HepG2 (cell line): Measurements from ENCODE around the gene KCNK5. TPM values are rescaled to one million over a fixed set of nuclear protein-coding genes. Genes with fewer than 3 reads are reported as not detected.

Source experiments
- IRF2 ChIP-seq: IDR thresholded peaks from 2 replicates; pipeline ENCODE4 v1.6.1; 2018; ENCODE audit warnings: missing genetic modification reagents, missing compliant biosample characterization
- NFKB2 ChIP-seq: sonication (generic); formaldehyde crosslinking; IDR thresholded peaks from 2 replicates; pipeline ENCODE4 v1.4.0; 2020; ENCODE audit warnings: missing genetic modification reagents, borderline replicate concordance
- PITX1 ChIP-seq: sonication (generic); formaldehyde crosslinking; IDR thresholded peaks from 2 replicates; pipeline ENCODE4 v1.5.1; 2020; ENCODE audit warnings: mild to moderate bottlenecking, missing genetic modification reagents
- PRMT3 ChIP-seq: sonication (generic); formaldehyde crosslinking; IDR thresholded peaks from 2 replicates; pipeline ENCODE4 v1.8.1; 2022; ENCODE audit warnings: low read depth, mild to moderate bottlenecking, moderate library complexity, missing genetic modification reagents, borderline replicate concordance
- SMC3 ChIP-seq: IDR thresholded peaks from 2 replicates; pipeline ENCODE4 v1.6.1; 2011; ENCODE audit warnings: low read length, improper control_type of control experiment
- SOX5 ChIP-seq: IDR thresholded peaks from 2 replicates; pipeline ENCODE4 v1.6.1; 2016; ENCODE audit warnings: borderline replicate concordance
- ZFP82 ChIP-seq: sonication (generic); formaldehyde crosslinking; IDR thresholded peaks from 2 replicates; pipeline ENCODE4 v1.5.1; 2020; ENCODE audit warnings: mild to moderate bottlenecking, missing genetic modification reagents, borderline replicate concordance
- ZNF121 ChIP-seq: sonication (generic); formaldehyde crosslinking; IDR thresholded peaks from 2 replicates; pipeline ENCODE4 v1.5.0; 2020; ENCODE audit warnings: mild to moderate bottlenecking, missing genetic modification reagents
- ZNF329 ChIP-seq: sonication (generic); formaldehyde crosslinking; IDR thresholded peaks from 2 replicates; pipeline ENCODE4 v1.9.0; 2021; ENCODE audit warnings: low read depth, mild to moderate bottlenecking, missing genetic modification reagents
- ZNF367 ChIP-seq: sonication (generic); formaldehyde crosslinking; IDR thresholded peaks from 2 replicates; pipeline ENCODE4 v1.4.0; 2020; ENCODE audit warnings: missing genetic modification reagents, borderline replicate concordance
- ZNF883 ChIP-seq: sonication (generic); formaldehyde crosslinking; IDR thresholded peaks from 2 replicates; pipeline ENCODE4 v1.5.1; 2020; ENCODE audit warnings: mild to moderate bottlenecking, missing genetic modification reagents; ENCODE audit errors: not compliant biosample characterization
- polyA plus RNA-seq, 8 experiments: library from polyadenylated mRNA; depleted of rRNA in 3 of 8; stranded (reverse) in 7 of 8; unstranded in 1 of 8; fragments of >200 nt; fragmentation: Illumina TruSeq in 4 of 8; extraction: Trizol in 4 of 8; gene quantifications; 2 replicates each; pipeline versions ENCODE4 v1.2.1 to v1.2.3, GENCODE V29; 2011 to 2016; ENCODE audit warnings: low read depth in 4 of 8, missing spikeins in 1 of 8, mixed read lengths in 1 of 8; ENCODE audit not compliant: insufficient read depth in 1 of 8
- total RNA-seq, 5 experiments: library from RNA; depleted of rRNA; stranded (reverse); fragments of >200 nt; fragmentation: Illumina TruSeq; extraction: Trizol; gene quantifications; 2 replicates each; pipeline ENCODE4 v1.2.3, GENCODE V29; 2016; ENCODE audit warnings: low read depth in 1 of 5
- TF ChIP-seq, protein P1 (sequence below): sonication (generic); formaldehyde crosslinking; IDR thresholded peaks from 2 replicates; pipeline ENCODE4 v1.4.0; 2020; ENCODE audit warnings: missing genetic modification reagents, low read depth, mild to moderate bottlenecking, borderline replicate concordance
- TF ChIP-seq, protein P2 (sequence below): IDR thresholded peaks from 2 replicates; pipeline ENCODE4 v1.6.1; 2012; ENCODE audit warnings: inconsistent platforms
- TF ChIP-seq, protein P3 (sequence below): sonication (generic); formaldehyde crosslinking; IDR thresholded peaks from 2 replicates; pipeline ENCODE4 v1.4.0; 2020; ENCODE audit warnings: missing genetic modification reagents
- TF ChIP-seq, protein P4 (sequence below): sonication (generic); formaldehyde crosslinking; IDR thresholded peaks from 2 replicates; pipeline ENCODE4 v1.4.0; 2020; ENCODE audit warnings: mild to moderate bottlenecking, missing genetic modification reagents
- TF ChIP-seq, protein P5 (sequence below): IDR thresholded peaks from 2 replicates; pipeline ENCODE4 v1.6.1; 2016; ENCODE audit warnings: low read depth, borderline replicate concordance
- TF ChIP-seq, protein P6 (sequence below), 2 experiments: sonication (generic) in 1 of 2; formaldehyde crosslinking in 1 of 2; IDR thresholded peaks; 2 replicates each; pipeline versions ENCODE4 v1.5.1 to v1.6.1; 2011 to 2020; ENCODE audit warnings: borderline replicate concordance in 1 of 2, low read depth in 1 of 2, low read length in 1 of 2, mild to moderate bottlenecking in 1 of 2, missing genetic modification reagents in 1 of 2, moderate library complexity in 1 of 2

The KCNK5 gene
- total and polyA plus RNA-seq, 2 of the 13 experiments (the other 11 are each of a cell fraction or from before 2014, with no cell fraction given) = 0.04 TPM; not detected in 1

DNA sequence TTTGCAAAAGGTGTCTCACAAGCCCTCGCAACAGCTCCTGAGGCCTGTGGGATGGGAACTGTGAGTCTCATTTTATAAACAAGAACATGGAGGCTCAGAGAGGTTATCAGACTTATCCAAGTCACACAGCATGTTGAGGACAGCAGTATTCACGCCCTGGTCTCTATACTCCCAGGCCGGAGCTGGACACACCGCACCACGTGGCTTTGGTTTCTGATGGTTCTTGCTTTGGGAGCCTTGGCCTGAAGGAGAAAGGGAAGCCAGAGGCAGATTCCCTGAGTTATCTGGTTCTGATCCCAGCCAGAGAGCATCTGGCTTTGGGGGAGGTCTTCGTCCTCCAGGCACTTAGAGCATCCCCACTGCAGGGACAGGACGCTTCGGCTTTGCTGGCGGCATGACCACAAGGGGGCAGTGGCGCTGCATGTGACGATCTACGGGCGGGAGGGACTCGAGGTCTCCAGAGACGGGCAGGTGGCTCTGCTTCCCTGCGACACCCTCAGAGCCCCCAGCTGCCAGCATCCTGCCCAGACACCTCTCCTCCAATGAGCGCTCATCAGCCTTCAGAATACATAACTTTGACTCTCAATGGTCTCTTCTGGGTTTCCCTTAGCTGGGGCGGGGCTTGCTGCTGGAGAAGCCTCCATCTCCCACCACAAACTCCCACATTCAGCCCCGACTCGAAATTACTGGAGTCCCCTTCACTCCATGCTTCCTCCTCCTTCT, 62.9 kb downstream of the KCNK5 start (continued):
- 0 out of 2 replicates have a peak, but pooled peaks have one; percentile 41 for TF ChIP-seq ZNF329 (CRISPR knock-in tag)
- TF ChIP-seq PRMT3 (CRISPR knock-in tag) = no peak
- TF ChIP-seq, protein P1, sequence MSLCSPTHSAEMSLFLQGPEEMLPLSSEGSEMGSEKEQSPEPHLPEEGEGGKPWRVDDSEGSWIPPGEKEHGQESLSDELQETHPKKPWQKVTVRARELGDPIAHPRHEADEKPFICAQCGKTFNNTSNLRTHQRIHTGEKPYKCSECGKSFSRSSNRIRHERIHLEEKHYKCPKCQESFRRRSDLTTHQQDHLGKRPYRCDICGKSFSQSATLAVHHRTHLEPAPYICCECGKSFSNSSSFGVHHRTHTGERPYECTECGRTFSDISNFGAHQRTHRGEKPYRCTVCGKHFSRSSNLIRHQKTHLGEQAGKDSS (CRISPR knock-in tag) = peak; percentile 58; the same call in 1 of the 2 replicates
- TF ChIP-seq NFKB2 (CRISPR knock-in tag) = peak; percentile 71; the same call in 1 of the 2 replicates
- TF ChIP-seq, protein P2, sequence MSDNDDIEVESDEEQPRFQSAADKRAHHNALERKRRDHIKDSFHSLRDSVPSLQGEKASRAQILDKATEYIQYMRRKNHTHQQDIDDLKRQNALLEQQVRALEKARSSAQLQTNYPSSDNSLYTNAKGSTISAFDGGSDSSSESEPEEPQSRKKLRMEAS = peak; percentile 79
- TF ChIP-seq, protein P3, sequence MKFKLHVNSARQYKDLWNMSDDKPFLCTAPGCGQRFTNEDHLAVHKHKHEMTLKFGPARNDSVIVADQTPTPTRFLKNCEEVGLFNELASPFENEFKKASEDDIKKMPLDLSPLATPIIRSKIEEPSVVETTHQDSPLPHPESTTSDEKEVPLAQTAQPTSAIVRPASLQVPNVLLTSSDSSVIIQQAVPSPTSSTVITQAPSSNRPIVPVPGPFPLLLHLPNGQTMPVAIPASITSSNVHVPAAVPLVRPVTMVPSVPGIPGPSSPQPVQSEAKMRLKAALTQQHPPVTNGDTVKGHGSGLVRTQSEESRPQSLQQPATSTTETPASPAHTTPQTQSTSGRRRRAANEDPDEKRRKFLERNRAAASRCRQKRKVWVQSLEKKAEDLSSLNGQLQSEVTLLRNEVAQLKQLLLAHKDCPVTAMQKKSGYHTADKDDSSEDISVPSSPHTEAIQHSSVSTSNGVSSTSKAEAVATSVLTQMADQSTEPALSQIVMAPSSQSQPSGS = 0 out of 2 replicates have a peak, but pooled peaks have one; percentile 23
- TF ChIP-seq, protein P4, sequence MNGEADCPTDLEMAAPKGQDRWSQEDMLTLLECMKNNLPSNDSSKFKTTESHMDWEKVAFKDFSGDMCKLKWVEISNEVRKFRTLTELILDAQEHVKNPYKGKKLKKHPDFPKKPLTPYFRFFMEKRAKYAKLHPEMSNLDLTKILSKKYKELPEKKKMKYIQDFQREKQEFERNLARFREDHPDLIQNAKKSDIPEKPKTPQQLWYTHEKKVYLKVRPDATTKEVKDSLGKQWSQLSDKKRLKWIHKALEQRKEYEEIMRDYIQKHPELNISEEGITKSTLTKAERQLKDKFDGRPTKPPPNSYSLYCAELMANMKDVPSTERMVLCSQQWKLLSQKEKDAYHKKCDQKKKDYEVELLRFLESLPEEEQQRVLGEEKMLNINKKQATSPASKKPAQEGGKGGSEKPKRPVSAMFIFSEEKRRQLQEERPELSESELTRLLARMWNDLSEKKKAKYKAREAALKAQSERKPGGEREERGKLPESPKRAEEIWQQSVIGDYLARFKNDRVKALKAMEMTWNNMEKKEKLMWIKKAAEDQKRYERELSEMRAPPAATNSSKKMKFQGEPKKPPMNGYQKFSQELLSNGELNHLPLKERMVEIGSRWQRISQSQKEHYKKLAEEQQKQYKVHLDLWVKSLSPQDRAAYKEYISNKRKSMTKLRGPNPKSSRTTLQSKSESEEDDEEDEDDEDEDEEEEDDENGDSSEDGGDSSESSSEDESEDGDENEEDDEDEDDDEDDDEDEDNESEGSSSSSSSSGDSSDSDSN (CRISPR knock-in tag) = no peak
- TF ChIP-seq ZFP82 (CRISPR knock-in tag) = no peak
- TF ChIP-seq, protein P5, sequence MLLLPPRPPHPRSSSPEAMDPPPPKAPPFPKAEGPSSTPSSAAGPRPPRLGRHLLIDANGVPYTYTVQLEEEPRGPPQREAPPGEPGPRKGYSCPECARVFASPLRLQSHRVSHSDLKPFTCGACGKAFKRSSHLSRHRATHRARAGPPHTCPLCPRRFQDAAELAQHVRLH (CRISPR knock-in tag) = no peak
- TF ChIP-seq PITX1 (CRISPR knock-in tag) = no peak
- peak; percentile 76; the same call in 1 of the 2 replicates for TF ChIP-seq SMC3
- no peak for TF ChIP-seq ZNF367 (CRISPR knock-in tag)
- TF ChIP-seq IRF2 (CRISPR knock-in tag) = peak; percentile 40; the same call in 1 of the 2 replicates
- no peak for TF ChIP-seq ZNF121 (CRISPR knock-in tag)
- TF ChIP-seq SOX5 = 0 out of 2 replicates have a peak, but pooled peaks have one; percentile 18
- TF ChIP-seq ZNF883 (CRISPR knock-in tag) = peak; percentile 46
- TF ChIP-seq, protein P6, sequence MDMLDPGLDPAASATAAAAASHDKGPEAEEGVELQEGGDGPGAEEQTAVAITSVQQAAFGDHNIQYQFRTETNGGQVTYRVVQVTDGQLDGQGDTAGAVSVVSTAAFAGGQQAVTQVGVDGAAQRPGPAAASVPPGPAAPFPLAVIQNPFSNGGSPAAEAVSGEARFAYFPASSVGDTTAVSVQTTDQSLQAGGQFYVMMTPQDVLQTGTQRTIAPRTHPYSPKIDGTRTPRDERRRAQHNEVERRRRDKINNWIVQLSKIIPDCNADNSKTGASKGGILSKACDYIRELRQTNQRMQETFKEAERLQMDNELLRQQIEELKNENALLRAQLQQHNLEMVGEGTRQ (IDR thresholded peaks at IDR 0.05; ENCODE audit: low read depth, low read length) = peak; percentile 29; the same call in 1 of the 2 replicates
- TF ChIP-seq, protein P6 (CRISPR knock-in tag; IDR thresholded peaks at IDR 0.05; ENCODE audit: borderline replicate concordance) = no peak
